ENCODE results near the gene PRDM11.

Gene PRDM11

DNA sequence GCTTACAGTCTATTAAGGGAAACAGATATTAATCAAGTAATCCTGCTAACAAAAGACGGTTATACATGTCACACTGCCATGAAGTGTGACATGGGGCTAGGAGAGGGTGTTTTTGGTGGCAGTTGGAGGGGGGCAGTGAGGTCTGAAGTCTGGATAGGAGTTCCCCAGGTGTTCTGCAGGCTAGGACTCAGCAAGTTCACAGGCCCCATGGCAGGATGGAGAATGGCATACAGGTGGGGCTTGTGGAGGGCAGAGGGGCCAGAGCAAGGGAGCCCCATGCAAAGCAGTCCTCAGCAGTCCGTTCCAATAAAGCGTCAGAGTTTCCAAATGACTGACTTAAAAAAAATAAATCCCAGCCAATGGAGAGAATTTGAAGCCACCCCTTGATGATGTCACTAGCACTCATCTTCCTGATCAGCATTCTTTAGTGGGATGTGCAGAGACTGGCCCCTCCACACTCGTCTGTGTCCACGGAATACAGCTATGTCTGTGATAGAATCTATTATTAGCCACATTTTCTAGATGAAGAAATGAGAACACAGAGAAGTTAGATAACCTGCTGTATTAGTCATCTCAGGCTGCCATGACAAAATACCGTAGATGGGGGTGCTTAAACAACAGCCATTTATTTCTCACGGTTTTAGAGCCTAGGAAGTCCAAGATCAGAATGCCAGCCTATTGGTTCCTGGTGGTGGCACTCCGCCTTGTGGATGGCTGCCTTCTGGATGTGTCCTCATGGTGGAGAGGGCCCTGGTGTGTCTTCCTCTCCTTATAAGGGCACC, 32.6 kb downstream of the PRDM11 start:
- DNase-seq, result no peak

DNA sequence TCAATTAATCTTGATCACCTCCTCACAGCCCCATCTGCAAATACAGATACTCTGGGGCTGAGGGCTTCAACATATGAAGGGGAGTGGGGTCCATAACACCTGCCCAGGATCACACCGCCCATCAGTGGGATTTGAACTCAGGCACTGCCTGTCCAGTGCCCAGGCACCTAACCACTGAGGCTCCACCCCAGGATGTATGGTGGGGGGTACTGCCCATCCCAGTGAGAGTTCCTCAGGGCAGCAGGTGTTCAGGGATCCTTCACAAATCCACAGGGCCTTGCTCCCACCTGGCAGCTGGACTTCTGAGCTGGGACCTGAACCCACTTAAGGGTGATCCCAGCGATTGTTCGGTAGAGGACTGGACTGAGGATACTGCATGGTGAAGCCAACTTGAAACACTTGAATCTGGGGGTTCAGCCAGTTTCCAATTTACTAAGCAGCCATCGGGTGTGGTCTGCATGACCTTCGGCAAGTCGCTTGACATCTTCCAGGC, 33.3 kb downstream of the PRDM11 start:
- no peak for DNase-seq

DNA sequence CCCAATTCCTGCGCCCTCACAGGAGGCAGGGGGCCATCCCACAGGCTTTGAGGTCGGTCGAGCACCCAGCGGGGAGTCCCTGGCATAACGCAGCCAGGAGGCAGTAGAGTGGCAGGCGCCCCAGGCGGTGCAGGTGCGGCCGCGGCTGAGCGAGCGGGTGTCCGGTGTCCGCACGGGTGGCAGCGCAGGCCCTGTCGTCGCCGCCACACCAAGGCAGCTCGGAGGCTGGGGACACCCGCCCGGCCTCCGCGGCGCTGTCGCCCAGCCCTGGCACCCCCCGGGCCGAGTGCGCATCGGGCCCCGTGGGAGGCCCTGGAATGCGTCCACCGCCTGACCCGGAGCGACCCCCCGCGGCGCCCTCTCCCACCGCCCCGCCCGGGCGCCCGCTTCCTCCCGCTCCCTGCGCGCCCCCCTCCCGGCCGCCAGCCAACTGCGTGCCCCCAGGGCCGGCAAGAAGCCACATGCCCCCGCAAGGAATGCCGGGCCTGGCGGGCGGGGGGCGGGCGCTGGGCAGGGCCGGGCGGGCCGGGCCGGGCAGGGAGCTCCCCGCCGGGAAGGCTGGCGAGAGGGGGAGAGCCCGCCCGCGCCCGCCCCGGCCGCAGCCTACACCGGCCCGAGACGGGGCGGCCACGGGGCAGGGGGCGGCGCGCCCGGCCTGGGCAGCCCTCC, 33.9 kb downstream of the PRDM11 start:
- no peak for DNase-seq

DNA sequence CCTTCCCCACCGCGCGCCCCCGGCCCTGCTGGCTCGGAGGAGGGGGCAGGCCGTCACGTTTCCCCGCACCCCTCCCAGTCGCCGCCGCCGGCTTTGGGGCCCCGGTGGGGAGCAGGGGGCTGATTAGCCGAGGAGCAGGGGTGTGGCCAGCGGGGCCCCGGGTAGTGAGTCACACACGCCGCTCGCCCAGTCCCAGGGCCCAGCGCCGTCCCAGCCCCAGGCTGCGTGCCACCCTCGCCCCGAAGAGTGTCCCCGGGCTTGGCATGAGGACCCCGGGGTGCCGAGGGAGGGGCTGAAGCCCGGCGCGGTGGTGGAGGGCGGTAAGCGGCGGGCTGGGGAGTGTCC, 34.4 kb downstream of the PRDM11 start:
- peak; percentile 20 for DNase-seq

DNA sequence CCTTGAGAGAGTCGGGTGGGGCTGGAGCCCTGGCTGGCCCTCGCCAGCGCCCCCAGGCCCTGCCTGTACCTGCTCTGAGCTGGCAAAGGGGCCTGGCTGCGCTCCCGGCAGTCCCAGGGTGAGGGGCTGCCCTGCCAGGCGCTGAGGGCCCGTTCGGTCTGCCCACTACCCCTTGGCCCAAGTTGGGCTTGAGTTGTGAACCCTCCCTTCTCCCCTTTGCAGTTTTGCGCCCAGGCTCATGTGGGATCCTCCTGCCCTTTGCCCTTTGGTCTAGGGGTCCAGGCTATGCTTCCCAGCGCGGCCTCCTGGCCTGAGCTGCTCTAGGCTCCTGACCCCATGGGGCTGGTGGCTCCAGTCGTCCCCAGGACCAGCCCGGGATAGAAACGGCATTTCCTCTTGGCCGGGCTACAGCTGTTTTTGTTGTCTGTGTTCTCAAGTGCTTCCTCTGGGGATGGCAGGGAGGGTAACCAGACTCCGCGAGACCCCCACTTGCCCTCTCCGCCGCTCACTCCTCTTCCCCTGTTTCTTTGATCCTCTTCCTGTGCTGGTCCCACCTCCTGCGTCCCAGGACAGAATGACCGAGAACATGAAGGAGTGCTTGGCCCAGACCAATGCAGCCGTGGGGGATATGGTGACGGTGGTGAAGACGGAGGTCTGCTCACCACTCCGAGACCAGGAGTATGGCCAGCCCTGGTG, 34.9 kb downstream of the PRDM11 start:
- no peak for DNase-seq

DNA sequence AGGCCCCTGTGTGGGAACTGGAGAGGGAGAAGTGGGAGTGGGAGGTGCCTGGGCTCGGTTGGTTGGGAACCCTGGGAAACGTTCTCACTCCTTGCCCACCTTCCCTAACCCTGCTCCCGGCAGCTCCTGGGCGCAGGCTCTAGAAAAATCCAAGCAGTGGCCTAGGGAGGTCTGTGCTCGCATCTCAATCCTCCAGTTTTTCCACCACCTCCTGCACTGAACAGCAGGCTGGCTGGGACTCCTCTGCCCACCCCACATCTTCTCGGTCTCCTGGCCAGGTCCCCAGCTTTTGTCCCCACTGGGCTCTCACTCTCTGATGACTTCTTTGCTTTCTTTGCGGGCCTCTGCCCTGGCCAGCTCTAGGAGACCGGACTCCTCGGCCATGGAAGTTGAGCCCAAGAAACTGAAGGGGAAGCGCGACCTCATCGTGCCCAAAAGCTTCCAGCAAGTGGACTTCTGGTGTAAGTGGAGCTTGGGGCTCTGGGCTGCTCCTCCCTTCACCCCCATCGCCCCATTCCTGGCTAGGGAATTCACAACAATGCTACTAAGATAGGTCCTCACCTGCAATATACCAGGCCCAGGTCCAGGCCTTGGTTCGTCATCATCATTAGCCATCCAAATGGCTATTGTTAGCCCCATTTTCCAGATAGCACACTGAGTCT, 35.6 kb downstream of the PRDM11 start:
- no peak for DNase-seq

DNA sequence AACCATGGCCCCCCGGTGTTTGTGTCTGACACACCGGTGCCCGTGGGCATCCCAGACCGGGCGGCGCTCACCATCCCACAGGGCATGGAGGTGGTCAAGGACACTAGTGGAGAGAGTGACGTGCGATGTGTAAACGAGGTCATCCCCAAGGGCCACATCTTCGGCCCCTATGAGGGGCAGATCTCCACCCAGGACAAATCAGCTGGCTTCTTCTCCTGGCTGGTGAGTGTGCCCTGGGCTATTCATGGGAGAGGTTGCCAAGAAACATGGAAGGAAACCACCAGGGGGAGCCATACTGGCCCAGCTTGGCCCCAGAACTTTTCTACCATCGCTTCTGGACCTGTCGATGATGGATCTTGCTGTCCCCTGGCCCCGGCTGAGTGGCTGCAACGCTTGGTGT, 36.5 kb downstream of the PRDM11 start:
- no peak for DNase-seq

DNA sequence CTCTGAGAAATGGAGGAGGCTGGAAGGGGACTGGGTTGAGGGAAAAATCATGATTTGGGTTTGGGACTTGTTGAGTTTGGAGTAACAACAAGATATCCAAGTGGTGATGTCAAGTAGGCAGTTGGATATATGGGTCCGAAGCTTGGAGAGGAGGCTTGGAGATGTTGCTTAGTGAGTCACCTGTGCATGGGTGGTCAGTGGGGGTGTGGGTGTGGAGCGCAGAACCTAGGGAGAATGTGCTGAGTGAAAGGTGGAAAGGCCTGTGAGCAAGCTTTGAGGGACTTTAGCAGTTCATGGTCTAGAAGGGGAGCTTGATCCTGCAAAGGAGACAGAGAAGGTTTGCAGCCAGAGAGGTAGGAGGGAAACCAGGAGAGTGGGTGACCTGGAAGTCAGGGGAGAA, 38.2 kb downstream of the PRDM11 start:
- no peak for DNase-seq

DNA sequence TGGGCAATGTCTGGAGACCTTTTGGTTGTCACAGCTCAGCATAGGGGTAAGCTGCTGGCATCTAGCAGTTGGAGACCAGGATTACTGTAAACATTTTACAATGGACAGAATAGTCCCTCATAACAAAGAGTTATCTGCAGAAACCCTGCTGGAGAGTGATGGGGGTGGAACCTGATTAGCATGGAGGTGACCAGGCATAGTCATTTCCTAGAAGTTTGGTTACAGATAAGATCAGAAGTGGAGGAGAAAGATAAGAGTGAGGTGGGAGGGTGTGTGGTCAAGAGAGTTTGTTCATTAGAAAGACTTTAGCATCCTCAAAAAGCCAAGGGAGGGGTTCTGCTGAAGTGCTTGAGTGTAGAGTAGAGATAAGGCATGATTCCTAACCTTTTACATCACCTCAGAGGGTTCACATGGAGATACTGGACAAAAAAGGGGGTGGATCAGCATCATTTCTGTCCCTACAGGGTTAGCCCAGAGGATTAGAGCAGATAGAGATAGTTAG, 38.8 kb downstream of the PRDM11 start:
- DNase-seq, result peak; percentile 13

DNA sequence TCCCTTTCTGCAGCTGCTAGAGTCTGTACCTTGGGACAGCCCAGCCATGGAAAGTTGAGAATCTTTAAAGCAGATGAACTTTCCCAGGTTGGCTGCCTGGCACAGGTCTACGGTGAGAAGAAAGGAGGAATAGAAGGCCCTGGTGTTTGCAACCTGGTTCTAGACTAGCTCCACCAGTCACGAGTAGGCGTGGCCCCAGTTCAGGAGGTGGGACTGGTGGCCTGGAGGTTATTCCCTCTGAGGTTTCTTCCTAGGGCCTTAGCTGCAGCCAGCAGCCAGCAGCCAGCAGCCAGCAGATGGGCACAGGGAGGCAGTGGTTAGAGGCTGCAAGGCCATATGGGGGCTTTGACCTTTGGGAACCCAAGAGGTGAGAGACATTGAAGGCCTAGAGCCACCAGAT, 40.9 kb downstream of the PRDM11 start:
- DNase-seq, result no peak

DNA sequence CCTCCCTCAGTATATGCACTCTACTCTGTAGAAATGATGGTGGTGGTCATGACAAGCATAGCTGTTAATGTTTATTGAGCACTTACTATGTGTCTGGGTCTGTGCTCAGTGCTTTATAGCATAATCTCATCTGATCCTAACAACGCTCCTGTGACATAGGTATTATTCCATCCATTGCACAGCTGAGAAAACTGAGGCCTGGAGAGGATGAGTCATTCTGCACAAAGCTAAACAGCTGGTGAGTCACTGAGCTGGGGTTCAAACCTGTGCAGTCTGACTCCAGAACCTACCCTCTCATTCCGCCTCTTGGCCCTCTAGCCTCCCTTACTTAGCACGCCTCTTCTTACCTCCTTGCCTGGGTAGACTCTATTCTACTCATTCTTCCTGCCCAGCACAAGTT, 41.7 kb downstream of the PRDM11 start:
- DNase-seq, result no peak

DNA sequence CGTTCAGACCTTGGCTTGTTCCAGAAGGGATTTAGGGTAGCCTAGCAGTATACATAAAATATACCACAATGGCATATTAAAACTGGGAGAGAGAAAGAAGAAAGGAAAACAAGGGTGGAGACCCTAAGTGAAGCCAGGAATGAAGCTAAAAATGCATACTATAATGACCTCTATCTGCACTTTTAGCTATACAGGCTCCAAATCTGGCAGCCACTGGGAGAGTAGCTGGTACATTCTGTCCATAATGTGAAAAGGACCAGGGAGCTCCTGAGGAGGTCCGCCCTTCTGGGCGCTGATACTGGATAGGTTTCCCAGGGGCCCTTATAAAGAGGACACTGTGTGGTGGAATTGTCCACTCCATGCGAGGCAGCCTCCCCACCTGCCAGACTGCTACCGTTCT, 42.8 kb downstream of the PRDM11 start:
- no peak for DNase-seq

DNA sequence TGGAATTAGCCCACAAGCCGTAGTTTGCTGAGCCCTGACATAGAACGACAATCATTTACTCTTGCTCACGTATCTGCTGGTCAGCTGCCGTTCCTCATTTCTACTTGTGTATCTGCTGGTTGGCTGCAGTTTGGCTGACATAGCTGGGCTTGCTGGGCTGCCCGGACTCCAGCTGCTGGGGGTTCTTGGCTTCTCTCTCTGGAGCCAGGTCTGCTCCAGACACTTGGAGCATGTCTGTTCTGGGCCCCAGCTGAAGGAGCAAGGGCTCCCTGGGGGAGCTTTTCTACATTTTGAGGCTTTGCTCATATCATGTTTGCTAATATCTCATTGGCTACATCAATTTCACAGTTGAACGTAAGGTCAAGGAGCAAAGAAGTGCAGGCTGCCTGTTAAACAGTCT, 47.3 kb downstream of the PRDM11 start:
- DNase-seq, result no peak

DNA sequence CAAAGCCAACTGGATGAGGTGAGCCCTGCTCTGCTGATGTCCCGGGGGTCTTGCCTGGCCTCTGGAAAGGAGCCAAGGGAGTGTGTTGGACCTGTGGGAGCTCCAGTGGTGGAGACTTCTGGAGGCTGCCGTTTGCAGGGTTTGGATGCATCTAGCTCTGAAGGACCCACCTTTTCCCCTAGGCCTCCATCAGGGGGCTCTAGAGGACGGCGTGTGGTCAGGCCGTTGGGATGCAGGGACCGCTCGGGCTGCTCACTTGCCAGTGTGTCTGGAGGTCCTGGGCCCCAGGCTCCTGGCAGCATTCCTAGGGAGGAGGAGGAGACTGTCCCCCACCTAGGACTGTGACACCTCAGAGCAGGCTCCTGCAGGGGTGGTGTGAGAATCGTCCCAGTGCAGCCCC, 58.3 kb downstream of the PRDM11 start:
- no peak for DNase-seq

DNA sequence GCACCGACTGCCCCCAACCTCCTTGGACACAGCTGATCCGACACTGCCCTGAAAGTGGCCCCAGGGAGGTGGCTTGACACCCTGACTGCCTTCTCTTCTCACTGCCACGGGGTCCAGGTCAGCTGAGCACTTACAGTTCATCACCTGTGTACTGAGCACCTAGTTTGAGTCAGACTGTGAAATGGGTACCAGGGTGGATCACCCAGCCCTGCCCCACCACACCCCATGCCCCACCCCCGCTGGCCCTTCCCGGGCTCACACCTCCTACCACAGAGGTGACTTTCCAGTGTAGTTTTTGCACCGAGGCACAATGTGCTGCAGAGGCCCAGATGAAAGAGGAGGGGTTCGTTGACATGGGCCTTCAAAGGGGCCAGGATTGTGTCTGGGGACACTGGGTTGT, 59.5 kb downstream of the PRDM11 start:
- DNase-seq, result no peak

DNA sequence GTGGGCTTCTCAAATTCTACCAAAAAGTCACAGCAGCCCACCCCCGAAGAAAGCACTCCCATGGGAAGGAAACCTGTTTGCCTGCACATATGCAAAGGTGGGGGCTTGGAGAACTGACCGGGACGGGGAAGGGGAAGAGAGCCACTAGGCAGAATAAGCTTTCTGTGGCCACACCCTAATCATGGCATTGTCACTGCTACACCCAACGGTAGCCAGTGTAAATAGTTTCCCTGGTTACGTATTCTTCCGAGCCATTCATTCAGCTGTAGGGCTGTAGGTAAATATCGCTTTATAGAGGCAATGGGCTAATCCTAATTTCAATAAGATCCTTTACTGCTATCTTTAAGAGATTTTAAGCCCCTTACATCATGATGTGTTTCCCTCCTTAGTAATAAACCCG, 61.7 kb downstream of the PRDM11 start:
- no peak for DNase-seq

DNA sequence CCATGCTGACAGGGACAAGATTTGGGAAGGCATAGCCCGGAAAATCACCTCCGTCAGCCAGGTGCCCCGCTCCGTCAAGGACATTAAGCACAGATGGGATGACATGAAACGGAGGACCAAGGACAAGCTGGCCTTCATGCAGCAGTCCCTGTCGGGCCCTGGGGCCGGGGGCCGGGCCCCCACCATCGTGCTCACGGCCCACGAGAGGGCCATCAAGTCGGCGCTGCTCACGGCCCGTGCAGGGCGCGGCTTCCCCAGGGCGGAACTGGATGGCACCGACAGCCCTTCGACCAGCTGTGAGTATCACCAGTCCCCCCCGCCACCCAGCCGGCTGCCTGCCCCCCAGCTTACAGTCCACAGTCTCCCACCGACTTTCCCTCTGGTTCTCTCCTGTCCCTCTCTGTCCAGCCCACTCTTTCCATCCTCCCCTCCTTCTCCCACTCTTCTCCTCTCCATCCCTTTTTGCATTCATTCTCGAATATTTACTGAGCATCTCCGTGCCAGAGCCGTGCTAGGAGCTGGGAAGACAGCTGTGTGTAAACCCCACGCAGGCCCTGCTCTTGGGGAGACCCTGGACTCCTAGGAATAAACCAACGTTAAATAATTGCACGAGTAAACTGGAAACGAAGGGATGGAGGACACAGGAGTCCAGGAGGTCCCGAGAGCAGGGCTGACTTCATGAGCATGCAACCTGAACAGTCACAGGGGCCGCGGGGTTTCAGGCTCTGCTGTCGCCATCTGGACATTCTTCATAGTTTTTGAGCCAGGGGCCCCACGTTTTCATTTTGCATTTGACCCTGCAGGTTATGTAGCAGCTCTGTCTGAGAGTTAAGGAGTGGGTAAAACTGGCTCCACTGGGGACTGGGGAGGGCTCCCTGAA, 62.8 kb downstream of the PRDM11 start:
- DNase-seq, result no peak

DNA sequence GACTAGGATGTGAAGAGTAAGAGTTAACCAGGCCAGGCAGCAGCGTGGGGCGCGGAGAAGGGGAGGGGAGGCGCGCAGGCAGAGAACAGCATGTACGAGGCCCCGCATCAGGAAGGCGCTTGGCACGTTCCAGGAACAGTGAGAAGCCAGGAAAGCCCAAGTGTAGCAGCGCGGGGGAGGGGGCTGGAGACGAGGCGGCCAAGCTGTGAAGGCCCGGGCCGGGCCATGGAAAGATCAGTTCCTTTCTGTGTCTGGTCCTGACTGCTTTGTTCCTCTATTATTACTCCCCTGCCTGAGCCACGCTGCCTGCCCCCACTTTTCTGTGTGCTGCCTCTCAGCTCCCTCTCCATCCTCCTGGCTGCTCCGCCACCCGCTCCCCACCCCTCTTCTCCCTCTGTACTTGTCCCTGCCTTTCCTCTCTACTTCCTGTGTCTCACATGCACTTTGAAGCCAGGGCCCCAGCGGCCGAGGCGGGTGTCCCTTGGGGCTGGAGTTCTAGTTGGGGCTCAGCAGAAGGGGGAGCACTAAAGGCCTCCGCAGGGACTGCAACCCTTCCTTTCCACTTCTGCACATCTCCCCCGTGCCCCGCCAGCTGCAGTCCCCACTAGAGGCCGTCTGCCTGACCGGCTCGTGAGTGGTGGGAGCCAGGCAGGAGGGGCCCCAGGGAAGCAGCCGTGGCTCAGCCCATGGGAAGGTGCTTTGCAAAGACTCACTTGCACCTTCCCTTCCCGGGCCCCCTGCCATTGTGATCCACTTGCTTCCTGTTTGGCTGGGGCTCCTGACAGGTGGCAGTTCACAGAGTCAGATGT, 63.7 kb downstream of the PRDM11 start:
- no peak for DNase-seq

DNA sequence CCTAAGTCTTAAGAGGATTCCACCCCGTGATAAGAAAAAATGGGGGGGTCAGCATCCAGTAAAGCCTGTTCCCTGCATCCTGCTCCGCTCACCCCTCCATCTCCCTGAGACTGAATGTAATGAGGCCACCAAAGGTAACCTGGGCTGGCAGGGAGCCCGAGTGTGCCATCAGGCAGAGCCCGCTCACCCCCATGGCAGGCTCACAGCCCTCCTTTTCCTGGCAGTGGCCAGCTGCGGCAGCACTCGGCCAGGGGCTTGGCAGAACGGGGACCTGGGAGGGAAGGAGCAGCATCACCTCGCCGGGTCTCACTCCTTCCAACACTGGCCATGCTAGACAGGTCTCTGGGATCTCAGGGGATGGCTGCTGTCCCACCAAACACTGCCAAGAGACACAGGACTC, 64.4 kb downstream of the PRDM11 start:
- DNase-seq, result no peak

DNA sequence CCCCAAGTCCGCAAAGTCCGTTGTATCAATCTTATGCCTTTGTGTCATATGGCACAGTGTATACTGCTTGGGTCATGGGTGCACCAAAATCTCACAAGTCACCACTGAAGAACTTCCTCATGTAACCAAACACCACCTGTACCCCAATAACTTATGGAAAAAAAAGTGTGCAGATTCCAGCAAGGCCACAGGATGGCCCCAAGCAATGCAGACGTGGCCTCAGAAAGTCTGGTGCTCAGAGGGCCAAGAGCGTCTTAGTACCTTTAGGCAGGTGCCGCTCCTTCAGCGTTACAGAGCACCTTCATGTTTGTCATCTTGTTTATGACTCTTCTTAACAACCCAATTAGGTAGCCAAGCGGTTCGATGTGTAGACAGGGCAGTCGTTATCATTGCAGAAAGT, 65.3 kb downstream of the PRDM11 start:
- no peak for DNase-seq

DNA sequence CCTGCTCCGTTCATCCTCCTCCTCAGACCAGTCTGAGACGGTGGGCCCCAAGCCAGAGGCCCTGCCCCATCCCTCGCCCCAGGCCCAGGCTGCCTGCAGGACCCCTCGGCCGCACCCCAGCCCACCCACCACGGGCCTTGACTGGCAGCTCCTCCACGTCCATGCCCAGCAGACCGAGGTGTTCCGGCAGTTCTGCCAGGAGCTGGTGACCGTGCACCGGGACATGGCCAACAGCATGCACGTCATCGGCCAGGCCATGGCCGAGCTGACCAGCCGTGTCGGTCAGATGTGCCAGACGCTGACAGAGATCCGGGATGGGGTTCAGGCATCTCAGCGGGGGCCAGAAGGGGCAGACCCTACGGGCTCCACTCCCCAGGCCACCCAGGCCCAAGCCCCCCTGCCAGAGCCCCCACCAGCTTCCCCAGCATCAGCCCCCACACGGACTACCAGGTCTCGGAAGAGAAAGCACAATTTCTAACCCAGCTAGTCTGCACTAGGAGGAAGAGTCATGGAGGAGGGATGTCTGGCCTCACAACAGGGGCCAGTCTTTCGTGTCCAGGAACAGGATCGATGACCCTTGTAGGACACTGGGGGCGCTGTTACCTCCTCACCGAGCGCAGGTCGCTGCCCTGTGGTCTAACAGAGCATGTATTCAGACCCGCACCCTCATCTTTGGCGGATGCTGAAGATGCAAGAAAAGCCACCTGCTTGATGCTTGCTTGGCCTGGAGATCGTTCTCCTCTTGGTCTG, 66.3 kb downstream of the PRDM11 start:
- no peak for DNase-seq
